NCI-H146 treated with DMSO at 0.1 percent for 48 hours (cell line): ENCODE results near the gene NCS1.
"Not testable (repeated sequence)": the region's sequence is repeated elsewhere in the genome, so short reads cannot be mapped to it uniquely, and the experiment has no call there.

Experiments used
- DNase-seq: peaks from one replicate; lab custom pipeline; 2025; ENCODE audit not compliant: unreplicated experiment; lab: John Stamatoyannopoulos, UW

The NCS1 gene

GRCh38 chr9:130235558-130236435 lies 63.6 kb downstream of the NCS1 start:
- DNase-seq: no peak

DNA sequence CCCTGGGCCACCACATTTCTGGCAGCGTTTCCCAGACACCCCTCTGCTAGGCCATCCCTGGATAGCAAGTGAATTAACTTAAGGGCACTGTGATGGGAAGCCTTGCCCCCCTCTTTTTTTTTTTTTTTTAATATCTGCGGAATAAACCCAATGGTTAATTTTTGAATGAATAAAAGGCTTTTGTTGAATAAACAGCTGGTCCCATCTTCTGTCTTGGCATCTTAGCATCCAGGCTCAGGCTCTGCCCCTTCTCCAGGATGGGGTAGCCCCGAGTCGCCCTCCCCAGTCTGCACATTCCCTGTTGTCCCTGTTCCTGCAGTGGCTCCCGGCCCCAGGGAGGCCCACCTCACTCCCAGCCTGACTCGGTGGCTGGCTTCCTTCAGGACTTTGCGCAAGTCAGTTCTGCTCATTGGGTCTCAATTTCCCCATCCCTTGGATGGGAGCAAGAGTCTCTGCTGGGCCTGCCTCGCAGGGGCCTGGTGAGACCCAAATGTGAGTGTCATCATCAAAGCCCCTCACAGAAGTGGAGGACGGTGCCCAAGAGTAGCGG lies 64.3 kb downstream of the NCS1 start:
- DNase-seq: no peak

- no peak for DNase-seq
Observed at GRCh38 chr9:130237076-130237475, 64.9 kb downstream of the NCS1 start.

- DNase-seq: no peak
Observed at GRCh38 chr9:130237763-130238524, 65.7 kb downstream of the NCS1 start.

- DNase-seq: no peak
Observed at GRCh38 chr9:130239363-130239695, 67.1 kb downstream of the NCS1 start.

DNA sequence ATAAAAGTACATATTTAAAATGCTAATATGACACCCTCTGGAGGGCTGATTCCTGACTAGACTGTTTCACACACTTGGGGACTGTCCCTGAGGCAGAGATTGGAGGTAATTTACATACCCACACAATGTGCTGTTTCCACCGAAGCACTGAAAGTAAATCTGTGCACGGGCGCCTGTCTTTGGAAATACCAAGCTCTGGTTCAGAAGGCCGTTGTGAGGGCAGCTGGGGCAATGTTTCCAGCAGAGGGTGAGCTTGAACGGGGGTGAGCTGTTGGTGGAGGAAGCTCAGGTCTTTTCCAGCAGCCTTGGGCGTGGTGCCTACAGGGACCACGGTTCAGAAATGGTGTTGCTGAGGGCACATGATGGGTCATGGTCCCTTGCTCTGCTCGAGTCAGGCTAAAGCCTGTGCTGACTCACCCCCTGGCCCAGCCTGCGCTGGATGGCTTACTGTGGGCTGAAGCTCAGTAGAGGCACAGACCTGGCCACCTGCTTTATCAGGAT lies 67.6 kb downstream of the NCS1 start:
- DNase-seq: no peak

- peak; percentile 12 for DNase-seq
Observed at GRCh38 chr9:130240410-130241197, 68.4 kb downstream of the NCS1 start.

DNA sequence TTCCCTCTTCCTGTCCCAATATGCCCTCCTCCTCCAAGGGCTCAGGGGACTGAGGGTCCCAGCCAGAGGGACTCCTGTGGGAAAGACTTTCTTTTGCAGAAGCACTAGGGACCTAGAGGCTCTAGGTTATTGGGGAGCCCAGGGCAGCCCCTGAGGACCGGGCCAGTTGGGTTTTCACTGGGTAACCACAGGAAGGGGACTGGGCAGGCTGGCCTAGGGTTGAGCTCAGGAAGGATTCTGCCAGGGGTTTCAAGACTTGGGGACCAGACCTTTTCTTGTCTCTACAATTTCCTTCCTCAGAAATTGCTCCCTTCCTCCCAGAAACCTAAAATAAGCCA lies 69.0 kb downstream of the NCS1 start:
- no peak for DNase-seq

DNA sequence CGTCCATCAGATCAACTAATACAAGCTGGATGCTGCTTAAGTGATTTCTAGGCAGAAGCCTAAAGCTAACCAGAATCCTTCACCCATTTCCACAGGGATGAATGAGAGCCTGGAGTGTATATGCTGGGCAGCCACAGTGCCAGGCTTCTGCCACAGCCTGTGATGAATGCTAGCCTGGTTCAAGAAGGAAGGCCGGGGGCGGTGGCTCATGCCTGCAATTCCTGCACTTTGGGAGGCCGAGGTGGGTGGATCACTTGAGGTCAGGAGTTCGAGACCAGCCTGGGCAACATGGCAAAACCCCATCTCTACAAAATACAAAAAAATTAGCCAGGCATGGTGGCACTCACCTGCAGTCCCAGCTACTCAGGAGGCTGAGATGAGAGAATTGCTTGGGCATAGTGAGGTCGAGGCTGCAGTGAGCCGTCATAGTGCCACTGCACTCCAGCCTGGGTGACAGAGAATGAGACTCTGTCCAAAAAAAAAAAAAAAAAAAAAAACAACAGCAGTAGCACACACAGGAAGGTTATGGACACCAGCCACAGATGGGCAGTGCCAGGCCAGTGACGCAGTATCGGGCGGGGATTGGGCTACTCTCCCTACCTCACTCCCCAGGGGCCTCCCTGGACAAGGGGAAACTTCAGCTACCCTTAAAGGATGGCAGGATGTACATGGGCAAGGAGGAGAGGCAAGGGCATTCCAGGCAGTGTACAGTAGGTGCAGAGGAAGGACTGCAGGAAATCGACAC lies 70.2 kb downstream of the NCS1 start:
- no peak for DNase-seq

GRCh38 chr9:130243015-130243881 lies 71.0 kb downstream of the NCS1 start:
- DNase-seq: peak; percentile 47

DNA sequence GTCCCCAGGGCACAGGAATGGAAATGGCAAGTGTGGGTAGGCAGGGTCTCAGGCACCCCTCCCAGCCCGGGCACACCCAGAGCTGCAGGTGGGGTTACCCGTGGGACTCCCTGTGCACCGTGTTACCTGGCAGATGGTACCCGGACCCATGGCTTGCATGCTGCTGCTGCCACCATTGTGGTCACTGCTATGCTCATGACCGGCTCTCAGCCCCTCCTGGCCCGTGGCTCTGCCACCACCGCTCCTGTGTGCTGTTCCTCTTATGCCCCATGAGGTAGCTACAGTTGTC lies 71.6 kb downstream of the NCS1 start:
- DNase-seq: no peak

DNA sequence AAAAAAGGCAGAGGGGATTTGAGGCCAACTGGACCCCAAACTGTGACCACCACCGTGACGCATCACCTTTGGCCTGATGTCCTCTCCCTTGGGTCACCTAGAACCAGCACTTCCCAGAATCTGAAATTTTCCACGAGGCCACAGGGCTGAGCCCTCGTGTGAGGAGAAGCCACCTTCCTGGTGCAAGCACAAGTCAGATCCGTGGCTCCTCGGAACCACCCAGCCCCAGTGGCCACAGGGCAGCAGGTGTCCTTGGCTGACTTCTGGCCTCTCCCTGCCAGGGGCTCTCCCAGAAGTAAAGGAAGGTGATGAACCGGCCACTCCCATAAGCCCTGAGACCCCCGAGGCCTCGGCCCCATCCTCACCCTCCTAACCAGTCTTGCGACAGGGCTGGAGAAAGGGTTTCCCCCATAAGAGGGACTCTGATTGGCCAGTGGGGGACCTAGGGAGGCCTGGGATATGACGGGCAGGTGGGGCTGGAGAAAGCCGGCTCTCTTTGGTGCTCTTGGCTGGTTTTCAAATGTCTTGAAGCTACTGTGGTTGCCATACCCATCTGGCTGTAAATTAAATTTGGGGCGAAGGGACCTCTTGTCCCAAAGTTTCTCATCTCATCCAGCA lies 72.5 kb downstream of the NCS1 start:
- DNase-seq: no peak

DNA sequence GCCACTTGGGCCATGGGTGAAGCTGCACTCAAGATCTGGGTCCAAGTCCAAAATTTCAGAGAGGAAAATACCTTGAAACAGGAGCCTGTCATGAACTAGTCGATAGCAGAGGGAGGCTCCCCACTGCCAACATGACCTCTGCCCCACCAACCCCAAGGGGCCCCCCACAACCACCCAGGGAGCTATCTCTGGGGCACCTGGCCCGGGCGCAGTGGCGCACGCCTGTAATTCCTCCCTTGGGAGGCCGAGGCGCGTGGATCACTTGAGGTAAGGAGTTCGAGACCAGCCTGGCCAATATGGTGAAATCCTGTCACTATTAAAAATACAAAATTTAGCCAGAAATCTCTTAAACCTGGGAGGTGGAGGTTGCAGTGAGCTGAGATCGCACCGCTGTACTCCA lies 73.3 kb downstream of the NCS1 start:
- no peak for DNase-seq

- no peak for DNase-seq
Observed at GRCh38 chr9:130246126-130246525, 73.9 kb downstream of the NCS1 start.

DNA sequence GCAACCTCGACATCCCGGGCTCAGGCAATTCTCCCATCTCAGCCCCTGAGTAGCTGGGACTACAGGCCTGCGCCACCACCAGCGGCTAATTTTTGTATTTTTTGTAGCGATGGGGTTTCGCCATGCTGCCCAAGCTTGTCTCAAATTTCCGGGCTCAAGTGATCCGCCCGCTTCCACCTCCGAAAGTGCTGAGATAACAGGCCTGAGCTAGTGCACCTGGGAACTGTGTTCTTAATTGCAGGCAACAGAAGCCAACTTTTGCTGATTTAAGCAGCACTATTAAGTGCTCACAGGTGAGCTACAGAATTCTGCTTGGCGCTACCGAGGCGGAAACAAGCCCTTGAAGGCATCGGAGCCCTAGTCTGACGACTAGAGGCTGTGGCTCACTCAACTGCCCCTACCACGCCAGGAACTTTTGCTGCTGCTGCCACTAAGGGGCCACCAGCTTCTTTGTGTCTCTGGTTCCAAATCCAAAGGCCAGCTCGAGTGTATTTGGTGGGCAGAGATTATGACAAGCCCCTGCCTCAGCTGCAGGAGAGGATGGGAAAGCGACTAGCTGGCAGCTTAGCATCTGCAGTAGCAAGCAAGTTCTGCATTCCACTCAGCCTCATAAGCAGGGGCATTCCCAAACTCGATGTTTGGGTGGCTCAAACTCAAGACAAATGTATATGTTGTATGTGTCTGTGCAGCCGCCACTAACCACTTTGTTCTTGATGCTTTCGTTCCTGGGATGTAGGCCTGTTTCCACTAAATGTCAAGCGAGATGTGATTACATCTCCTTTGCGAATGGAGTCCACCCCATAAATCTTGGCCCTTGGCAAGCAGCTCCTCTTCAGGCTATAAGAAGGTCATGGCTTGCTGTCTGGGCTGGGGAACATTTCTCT lies 82.8 kb downstream of the NCS1 start:
- DNase-seq: no peak

DNA sequence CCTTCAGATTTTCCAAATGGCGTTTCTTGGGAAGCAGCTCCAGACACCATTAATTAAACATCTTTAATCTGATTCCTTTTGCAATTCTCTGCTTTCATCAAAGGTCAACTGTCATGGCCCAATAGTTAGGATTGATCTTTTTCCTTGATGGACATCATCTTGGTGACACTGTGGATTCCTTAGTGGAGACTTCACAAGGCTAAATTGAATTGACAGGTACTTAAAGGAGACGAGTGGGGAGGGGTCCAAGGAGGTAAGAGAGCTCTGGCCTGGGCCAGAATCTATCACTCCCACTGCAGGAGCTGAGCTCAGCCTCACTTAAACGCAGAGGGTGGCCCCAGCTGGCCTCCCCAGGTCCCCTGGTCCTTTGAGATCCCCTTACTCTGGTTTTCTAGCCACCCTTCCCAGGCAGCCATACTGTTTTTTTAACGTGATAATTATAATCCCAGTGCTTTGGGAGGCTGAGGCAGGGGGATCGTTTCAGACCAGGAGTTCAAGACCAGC lies 83.5 kb downstream of the NCS1 start:
- no peak for DNase-seq

DNA sequence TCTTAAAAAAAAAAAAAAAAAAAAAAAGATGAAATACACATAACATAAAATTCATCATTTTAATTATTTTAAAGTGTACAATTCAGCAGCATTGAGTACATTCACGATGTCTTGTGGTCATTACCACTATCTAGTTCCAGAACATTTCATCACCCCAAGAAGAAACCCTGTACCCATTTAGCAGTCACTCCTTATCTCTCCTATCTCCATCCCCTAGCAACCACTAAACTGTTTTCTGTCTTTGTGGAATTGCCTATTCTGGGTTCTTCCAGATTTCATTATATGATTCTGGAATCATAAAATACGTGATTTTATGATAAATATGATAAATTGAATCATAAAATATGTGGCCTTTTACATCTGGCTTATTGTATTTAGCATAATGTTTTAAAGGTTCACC lies 84.4 kb downstream of the NCS1 start:
- DNase-seq: no peak

DNA sequence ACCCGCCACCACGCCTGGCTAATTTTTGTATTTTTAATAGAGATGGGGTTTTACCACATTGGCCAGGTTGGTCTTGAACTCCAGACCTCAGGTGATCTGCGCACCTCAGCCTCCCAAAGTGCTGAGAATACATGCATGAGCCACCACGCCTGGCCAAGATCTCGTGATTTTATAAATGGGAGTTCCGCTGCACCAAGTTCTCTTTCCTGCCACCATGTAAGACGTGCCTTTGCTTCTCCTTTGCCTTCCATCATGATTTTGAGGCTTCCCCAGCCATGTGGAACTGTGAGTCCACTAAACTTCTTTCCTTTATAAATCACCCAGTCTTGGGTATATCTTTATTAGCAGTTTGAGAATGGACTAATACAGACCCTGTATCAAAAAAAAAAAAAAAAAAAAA lies 85.9 kb downstream of the NCS1 start:
- not testable (repeated sequence) for DNase-seq
